Astrocyte of the spinal cord (primary cell): ENCODE data around the gene YAF2.
"Not testable (repeated sequence)": the region's sequence is repeated elsewhere in the genome, so short reads cannot be mapped to it uniquely, and the experiment has no call there.

Experiments
- DNase-seq: peaks from one replicate; pipeline ENCODE4 v3.0.0; 2011; ENCODE audit warnings: low read depth, low spot score
- H3K4me3 ChIP-seq: 2 replicates; pipeline ENCODE4 v1.5.1; 2011; ENCODE audit warnings: low read depth, mild to moderate bottlenecking, low read length, moderate library complexity
- in situ Hi-C: cut with HindIII; loops from 2 replicates; pipeline ENCODE4 v1.10.0; 2017; ENCODE audit warnings: low sequenced_read_pairs
- TF ChIP-seq, protein P1 (sequence below): IDR thresholded peaks from 2 replicates; pipeline ENCODE4 v1.5.1; 2012; ENCODE audit warnings: low read depth, mild to moderate bottlenecking, low read length, inconsistent platforms

The YAF2 gene

DNA sequence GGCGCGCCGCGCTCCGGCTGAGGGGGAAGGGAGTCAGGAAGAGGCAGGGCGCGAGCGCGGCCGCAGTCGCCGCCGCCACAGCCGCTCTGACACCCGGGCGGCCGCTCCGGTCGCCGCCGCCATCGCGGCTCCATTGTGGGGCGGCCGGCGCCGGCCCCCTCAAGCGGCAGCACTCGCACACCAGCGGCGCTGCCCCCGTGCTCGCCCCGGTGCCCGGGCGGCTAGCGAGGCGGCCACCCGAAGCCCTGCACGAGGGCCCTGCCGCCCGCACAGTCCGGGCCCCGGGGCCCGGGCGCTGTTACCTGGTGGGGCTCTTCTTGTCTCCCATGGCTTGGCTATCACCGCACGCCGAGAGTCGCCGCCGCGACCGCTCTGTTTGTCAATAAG, 202 bp downstream of the YAF2 start:
- TF ChIP-seq, protein P1, sequence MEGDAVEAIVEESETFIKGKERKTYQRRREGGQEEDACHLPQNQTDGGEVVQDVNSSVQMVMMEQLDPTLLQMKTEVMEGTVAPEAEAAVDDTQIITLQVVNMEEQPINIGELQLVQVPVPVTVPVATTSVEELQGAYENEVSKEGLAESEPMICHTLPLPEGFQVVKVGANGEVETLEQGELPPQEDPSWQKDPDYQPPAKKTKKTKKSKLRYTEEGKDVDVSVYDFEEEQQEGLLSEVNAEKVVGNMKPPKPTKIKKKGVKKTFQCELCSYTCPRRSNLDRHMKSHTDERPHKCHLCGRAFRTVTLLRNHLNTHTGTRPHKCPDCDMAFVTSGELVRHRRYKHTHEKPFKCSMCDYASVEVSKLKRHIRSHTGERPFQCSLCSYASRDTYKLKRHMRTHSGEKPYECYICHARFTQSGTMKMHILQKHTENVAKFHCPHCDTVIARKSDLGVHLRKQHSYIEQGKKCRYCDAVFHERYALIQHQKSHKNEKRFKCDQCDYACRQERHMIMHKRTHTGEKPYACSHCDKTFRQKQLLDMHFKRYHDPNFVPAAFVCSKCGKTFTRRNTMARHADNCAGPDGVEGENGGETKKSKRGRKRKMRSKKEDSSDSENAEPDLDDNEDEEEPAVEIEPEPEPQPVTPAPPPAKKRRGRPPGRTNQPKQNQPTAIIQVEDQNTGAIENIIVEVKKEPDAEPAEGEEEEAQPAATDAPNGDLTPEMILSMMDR = no peak
- no peak for DNase-seq
- peak overlapping the region; percentile 50 for H3K4me3 ChIP-seq
- in situ Hi-C loops = no loop called here

DNA sequence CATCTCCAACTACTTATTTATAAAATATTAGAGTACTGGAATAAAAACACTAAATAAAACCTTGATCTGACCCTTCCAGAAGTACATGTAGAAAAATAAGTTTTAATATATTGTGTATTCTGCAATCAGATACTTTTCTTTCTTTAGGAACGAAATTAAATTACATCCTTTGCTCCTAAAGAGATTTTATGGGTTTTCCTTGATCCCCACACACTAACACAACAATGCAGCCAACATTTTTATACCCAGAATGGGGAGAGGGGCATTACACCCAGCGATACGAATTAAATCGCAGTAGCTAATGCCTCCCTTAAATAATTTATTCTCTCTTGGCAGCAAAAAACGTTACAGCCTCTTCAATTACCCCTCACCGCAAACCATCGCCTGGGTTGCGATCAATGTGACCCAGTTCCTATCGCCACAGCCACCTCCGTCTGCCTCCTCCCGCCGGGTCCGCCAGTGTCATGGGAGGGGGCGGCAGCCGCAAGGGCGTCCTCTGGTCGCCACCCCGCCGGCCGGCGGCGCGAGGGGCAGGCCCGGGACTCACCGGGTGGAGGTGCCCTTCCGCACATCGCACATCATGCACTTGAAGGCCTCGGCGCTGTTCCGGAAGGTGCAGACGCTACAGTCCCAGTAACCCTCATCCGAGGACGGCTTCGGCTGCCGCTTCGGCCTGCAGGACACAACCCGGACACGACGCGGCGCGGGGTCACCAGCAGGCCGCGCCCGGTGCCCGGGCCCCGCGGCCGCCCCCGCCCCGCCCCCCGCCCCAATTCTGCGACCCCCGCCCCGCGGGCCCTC, 796 bp downstream of the YAF2 start:
- H3K4me3 ChIP-seq = peak overlapping the region; percentile 50
- in situ Hi-C loops = no loop called here
- TF ChIP-seq, protein P1 = peak; percentile 43
- peak; percentile 73 for DNase-seq

DNA sequence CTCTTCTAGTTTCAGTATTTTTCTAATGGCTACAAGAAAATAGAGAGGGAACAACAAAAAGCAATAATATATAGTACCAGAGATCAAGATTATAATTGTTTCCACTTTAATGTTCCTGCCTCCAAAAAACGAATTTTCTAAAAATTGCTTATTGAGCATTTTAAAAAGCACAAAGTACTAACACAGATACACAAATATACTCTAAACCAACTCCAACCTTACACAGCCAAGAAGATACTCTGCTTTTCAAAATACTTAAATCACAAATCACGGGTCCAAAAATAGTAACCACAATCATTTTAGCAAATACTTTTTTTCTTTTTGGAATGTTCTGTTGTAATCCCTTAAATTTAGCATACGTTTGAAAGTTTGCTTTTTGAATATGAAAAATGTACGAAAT, 2.0 kb downstream of the YAF2 start:
- H3K4me3 ChIP-seq = no peak overlapping the region
- no peak for DNase-seq
- in situ Hi-C loops = no loop called here
- TF ChIP-seq, protein P1 = no peak

DNA sequence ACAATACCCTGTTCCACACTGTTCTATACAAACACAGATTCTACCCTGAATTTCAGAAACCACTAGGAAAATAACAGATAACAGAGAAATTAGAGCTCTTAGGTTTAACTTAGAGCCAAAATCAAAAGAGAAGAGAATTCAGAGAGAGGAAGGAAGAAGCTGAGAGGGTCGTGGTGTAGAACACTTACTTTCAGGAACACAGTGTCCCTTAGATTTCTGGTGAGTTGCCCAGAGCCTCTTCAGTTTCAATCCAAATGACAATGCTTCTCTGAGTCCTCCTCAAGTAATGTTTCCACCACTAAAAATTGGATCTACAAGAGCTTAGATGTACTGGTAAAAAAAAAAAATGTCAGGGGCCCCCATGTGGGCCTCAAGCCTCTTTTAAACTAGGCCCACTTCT, 2.6 kb downstream of the YAF2 start:
- in situ Hi-C loops = no loop called here
- no peak overlapping the region for H3K4me3 ChIP-seq
- DNase-seq = no peak
- TF ChIP-seq, protein P1 = no peak

DNA sequence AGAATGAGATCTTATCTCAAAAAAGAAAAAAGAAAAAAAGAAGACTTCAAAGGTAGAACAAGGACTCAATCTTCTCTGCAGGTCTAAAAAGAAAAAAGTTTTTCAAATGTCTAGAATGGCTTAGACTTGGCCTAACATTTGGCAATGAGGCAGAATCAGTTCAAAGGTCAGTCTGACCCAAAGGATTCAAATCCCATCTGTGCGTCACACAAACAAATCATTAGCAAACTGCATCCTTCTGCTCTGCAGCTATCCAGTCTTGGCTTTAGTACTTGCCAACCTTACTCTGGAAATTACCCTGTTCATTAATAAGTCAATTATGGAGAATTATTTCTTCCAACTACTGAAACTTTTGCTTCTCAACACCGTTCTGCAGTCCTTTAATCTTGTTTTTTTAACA, 3.1 kb downstream of the YAF2 start:
- in situ Hi-C loops = no loop called here
- no peak for DNase-seq

DNA sequence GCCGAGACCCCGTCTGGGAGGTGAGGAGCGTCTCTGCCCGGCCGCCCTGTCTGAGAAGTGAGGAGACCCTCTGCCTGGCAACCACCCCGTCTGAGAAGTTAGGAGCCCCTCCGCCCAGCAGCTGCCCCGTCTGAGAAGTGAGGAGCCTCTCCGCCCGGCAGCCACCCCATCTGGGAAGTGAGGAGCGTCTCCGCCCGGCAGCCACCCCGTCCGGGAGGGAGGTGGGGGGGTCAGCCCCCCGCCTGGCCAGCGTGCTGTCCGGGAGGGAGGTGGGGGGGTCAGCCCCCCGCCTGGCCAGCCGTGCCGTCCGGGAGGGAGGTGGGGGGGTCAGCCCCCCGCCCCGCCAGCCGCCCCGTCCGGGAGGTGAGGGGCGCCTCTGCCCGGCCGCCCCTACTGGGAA, 10.5 kb downstream of the YAF2 start:
- DNase-seq, in situ Hi-C loops: not testable (repeated sequence)

More for the DNA sequence above, 3.1 kb downstream of the YAF2 start:
- TF ChIP-seq, protein P1 = no peak
- H3K4me3 ChIP-seq = no peak overlapping the region

DNA sequence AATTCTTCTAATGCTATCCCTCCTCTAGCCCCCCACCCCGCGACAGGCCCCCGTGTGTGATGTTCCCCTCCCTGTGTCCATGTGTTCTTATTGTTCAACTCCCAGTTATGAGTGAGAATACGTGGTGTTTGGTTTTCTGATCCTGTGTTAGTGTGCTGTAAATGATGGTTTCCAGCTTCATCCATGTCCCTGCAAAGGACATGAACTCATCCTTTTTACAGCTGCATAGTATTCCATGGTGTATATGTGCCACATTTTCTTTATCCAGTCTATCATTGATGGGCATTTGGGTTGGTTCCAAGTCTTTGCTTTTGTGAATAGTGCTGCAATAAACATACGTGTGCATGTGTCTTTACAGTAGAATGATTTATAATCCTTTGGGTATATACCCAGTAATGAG, 13.5 kb downstream of the YAF2 start:
- in situ Hi-C loops, H3K4me3 ChIP-seq, DNase-seq: not testable (repeated sequence)

More for the DNA sequence above, 10.5 kb downstream of the YAF2 start:
- not testable (repeated sequence) for H3K4me3 ChIP-seq
